GM21390 (cell line): ENCODE measurements around the gene SLC24A3.
"Not testable (repeated sequence)": the region's sequence is repeated elsewhere in the genome, so short reads cannot be mapped to it uniquely, and the experiment has no call there.

Experiments used
- ATAC-seq: cut with Tn5 transposase; IDR thresholded peaks from one replicate; pipeline ENCODE4 v1.9.1; 2021; ENCODE audit not compliant: unreplicated experiment

SLC24A3 gene

DNA sequence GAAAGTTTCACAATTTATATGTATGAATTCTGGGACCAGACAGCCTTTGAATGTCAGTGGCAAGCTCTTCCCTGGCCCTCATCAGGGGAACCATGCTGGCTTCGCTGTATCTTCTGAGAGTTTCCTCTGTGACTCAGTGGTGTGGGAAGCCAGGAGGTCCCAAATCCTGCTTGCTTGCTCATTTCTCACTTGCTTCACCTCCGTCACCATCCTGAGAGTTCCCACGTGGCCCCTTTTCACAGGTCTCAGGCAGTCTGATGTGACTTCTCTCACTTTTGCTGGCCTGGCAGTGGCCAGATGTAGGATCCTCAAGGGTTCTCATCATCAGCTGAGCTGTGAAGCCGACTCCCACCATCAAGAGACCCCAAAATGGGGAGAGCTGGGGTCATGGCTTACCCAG is 517.2 kb downstream of the SLC24A3 start:
- no peak for ATAC-seq

DNA sequence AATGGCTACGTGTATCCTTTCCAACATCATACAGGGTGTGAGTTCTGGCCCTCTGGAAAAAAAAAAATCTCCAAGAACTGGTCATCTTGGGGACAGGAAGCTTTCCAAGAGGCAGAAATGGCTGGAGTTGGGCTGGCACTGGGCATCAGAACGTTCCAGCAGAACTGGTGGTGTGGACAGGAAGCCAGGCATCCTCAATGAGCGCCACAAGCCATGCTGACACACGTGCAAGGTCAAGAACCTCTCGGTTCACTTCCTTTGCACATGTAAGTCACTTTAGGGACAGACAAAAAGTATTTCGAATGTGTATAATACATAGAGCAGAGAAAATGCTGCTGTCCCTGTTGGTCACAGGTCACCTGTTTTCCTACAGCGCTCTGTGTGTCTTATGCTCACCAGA is 518.3 kb downstream of the SLC24A3 start:
- no peak for ATAC-seq

DNA sequence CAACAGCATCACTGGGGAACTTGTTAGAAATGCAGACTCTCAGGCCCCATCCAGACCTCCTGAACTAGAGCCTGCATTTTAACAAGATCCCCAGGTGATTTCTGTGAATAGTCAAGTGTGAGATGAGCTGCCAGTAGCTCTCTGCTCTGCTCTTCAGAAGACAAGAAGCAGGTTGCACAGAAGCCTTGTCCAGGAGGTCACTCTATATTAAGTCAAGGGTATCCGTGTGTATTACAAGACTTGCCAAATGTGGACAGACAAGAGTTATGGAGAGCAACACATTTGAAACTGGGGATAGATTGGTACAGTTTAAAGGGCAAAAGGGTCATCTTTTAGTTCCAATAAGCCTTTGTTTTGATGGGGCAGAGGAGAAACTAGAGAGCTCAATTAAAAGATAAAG is 522.4 kb downstream of the SLC24A3 start:
- no peak for ATAC-seq

DNA sequence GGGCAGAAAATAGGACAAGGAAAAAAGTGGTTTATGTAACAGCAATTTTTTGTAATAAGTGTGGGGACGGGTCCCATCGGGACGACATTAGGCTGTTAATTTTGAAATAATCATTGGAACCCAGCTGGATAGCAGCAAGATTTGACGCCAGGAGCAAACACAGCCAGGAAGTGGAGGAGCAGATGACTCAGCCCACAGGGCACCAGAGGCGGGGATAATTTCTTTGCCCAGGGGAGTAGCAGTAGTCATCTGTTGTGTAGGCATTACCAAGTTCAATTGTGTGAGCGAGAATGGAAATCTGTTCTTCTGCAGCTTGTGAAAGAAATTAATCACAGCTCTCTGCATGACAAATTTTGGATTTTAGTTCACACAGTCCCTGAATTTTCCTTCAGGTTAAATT is 523.0 kb downstream of the SLC24A3 start:
- no peak for ATAC-seq

DNA sequence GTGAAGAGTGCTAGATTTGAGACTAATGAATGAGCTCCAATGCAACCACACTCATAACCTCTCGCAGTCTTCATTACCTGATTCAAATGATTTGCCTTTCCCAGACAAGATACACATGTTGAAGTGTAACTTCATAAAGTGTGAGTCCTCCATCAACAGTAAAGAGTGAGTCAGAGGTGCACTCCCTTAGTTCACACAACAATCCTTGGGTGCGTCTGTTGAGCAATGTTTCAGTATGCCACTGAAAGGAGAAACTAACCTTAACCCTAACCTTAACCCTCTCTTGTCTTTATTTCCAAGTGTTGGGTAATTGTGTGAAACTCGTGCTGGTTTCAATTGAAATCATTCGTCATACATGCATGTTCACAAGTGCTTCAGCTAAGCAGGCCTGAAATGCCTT is 524.6 kb downstream of the SLC24A3 start:
- no peak for ATAC-seq

DNA sequence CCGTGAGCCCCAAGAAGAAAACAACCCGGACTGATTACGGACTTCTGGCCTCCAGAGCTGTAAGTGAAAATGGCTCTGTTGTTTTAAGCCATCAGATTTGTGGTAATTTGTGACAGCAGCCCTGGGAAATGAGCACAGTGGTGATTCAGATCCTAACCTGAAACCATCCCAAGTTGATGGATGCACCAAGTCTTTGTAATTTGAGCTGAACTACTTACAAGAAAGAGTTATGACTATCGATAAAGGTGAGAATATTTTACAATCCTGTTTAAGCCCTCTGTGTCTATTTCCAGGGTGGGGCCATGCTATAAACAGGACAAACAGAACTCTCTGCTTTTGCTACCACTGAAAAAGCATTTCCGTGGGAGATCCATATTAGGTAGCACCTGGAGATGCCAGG is 526.5 kb downstream of the SLC24A3 start:
- ATAC-seq = no peak

DNA sequence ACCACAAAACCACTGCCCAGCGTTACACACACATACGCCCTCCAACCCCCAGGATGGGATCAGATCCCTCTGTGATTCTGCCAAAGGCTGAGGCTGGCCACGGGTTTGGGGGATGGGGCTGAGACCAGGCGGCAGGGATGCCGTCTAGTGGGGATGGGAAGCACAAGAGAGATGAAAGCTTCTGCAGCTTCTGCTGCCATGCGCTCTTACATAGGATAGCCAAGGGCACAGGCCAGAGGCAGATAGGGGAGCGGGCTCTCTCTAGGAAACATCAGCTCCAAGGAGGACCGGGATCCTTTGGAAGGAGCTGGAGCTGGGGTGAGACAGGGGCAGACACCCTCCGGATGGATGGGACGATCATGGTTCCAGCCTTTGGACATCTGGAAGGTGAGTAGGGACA is 526.9 kb downstream of the SLC24A3 start:
- no peak for ATAC-seq

DNA sequence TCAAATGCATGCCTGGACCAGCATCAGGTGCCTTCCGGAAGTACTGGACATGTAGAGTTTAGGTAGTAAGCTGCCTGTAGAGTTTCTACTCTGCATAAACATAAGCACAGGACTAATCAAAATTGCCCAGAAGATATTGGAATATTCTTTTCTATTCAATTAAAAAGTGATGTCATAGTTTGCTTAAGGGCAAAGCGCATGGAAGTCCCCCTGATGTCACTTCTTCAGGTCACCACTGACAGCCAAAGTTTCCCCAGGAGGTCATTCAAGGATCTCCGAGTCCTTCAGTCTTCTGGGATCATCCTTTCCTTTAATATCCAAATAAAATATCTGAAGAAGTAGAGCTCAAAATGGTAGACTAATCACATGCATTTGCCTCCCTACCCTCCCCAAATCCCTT is 528.1 kb downstream of the SLC24A3 start:
- ATAC-seq = no peak

DNA sequence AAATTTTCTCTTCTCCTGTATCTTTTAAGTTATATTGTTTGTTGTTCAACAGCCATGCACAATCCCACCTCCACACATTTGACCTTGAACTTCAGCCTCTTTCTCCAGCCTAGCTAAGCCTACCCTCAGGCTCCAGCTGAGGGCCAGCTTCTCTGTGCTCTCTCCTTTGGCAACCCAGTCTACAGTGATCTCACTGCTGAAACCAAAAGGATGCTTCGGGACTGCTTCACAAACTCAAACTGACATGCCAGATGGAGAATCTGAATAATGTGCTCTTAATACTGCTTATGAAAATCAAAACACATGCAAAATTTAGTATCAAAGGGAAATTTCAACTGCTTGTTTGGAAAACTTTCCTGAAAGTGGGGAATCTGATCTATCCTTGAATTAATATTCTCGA is 529.5 kb downstream of the SLC24A3 start:
- no peak for ATAC-seq

DNA sequence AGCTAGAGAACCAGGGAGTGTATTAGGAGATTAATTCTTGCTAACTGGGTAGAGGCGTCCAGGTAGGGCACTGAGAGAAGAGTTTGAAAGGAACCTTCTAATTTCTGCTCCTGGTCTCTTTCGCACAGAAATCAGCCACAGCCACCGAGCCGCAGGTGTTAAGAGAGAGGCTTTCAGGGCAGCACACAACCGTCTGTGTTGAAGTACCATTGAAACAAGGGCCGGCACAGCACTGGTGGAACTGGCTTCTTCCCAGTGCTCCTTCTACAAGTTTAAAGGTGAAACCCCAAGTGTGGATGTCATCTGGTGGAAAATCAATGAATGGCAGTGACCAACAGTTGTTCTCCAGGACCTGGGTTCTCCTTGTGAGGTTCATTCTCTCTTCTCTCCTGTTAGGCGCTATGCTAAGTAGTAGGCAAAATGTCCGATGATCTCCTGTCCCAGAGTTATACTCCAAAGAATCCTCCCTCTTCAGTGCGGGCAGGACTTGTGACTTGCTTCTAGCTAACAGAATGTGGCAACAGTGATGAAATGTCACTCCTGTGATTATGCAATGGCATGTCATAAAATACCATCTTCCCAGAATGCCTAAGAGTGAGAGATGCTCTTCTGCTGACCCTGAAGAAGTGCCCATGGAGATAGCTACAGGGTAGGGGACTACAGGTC is 530.7 kb downstream of the SLC24A3 start:
- ATAC-seq = no peak

DNA sequence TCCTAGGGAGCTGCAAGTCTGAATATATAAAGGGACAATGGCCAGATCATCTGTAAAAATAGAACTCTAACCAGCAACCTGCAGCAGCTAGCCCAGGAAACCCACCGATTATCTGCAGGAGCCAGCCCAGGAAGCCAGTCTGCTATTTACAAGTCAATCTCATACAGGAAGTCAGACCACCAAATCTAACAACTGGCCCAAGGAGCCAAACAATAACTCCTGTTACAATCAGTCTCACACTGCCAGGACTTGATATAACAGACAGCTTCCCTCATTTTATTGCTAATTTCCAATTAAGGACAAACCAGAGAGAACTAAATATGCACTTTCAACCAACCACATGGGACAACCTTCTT is 531.2 kb downstream of the SLC24A3 start:
- no peak for ATAC-seq

DNA sequence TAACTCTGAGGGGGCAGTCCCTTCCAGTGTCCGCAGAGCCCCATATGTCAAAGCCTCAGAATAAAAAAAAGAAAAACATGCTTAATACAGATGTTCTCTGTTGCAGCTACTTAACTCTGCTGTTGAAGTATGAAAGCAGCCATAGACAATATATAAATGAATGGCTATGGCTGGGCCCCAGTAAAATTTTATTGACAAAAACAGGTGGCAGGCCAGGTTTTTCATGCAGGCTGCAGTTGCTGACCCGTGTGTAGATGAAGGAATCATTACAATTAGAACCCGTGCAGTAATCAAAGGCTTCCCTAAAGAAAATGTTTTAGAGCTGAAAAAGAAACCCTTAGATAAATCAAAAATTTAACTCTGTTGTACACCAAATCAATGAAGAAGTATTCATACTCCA is 532.7 kb downstream of the SLC24A3 start:
- ATAC-seq = no peak

DNA sequence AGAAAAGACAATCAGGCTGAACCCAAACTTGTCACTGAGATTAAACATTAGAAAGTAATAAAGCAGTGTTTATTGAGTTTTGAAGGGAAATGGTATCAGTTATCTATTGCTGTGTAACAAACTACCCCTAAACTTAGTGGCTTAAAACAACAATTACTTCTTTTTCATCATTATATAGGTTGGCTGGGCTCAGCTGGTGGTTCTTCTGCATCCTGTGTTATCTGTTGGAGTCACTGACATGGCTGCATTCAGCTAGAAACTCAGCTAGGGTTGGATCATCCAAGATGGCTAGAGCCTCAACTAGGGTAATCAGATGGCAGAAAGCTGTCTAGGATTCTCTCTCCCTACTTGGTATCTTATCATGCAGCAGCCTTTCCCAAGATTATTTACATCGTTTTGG is 533.1 kb downstream of the SLC24A3 start:
- ATAC-seq = no peak

DNA sequence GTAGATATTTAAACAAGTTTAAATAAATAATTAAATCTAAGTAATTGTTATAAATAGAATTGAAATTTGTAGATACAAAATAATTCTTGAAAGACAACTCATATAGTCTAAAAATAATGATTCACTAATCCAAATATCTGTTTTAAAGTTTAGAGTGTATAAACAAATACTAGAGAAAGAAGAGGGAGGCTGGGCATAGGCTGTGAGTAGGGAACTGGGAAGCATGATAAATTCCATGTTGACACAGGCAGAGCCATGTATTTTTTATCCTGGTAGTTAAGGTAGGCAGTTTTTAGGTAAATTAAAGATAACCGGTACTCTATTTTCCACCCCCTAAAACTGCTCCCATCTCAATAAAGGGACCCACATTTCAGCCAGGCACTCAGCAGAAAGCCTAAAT is 534.0 kb downstream of the SLC24A3 start:
- no peak for ATAC-seq

DNA sequence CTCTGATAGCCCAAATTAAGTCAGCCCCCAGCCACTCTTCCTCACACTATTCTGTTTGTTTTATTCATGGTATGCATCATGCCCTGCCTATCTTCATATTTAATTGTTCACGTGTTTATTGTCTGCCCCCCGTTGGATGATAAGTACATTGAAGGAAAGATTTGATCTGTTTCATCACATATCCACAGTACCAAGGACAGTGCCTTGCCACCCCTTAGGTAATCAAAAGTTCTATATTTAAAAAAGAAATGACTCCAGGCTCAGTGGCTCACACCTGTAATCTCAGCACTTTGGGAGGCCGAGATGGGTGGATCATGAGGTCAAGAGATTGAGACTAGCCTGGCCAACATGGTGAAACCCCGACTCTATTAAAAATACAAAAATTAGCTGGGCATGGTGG is 535.5 kb downstream of the SLC24A3 start:
- ATAC-seq = no peak

DNA sequence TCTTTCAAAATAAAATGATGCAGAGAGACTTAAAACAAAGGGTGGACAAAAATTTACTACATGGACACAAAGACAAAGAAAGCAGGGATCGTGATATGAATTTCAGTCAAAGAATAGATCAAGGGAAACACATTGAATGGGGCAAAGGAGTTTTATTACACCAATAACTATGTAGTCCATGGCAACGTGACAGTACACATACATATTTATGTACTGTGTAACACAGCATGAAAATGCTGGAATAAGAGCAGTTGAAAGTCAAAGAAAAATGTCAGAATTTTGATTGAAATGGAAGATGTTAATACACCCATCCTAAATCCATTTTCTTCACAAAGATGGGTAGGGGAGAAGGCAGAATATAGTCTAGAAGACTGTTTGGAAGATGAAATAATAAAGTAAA is 536.2 kb downstream of the SLC24A3 start:
- ATAC-seq = no peak

DNA sequence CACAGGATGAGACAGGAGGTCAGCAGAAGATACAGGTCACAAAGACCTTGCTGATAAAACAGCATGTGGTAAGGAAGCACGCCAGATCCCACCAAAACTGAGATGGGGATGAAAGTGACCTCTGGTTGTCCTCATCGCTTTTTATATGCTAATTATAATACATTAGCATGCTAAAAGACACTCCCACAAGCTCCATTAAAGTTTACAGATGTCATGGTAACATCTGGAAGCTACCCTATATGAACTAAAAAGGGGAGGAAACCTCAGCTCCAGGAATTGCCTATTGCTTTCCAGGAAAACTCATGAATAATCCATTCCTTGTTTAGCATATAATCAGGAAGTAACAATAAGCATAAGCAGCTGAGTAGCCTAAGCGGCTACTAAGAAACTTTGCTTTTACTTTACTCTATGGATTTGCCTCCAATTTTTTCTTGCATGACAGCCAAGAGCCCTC is 537.2 kb downstream of the SLC24A3 start:
- ATAC-seq = no peak

DNA sequence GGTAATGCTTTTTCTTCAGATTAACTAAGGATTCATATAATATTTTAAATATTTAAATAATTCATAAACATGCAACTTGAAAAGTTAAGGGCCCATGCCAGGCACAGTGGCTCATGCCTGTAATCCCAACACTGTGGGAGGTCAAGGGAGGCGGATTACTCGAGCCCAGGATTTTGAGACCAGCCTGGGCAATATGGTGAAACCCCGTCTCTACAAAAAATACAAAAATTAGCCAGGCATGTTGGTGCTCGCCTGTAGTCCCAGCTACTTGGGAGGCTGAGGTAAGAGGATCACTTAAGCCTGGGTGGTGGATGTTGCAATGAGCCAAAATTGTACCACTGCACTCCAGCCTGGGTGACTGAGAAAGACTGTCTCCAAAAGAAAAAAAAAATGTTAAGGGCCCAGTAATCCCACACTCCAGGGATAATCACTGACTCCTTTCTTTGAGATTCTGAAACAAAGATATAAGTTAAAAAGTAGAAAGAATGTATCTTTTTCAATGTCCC is 537.7 kb downstream of the SLC24A3 start:
- ATAC-seq = no peak

DNA sequence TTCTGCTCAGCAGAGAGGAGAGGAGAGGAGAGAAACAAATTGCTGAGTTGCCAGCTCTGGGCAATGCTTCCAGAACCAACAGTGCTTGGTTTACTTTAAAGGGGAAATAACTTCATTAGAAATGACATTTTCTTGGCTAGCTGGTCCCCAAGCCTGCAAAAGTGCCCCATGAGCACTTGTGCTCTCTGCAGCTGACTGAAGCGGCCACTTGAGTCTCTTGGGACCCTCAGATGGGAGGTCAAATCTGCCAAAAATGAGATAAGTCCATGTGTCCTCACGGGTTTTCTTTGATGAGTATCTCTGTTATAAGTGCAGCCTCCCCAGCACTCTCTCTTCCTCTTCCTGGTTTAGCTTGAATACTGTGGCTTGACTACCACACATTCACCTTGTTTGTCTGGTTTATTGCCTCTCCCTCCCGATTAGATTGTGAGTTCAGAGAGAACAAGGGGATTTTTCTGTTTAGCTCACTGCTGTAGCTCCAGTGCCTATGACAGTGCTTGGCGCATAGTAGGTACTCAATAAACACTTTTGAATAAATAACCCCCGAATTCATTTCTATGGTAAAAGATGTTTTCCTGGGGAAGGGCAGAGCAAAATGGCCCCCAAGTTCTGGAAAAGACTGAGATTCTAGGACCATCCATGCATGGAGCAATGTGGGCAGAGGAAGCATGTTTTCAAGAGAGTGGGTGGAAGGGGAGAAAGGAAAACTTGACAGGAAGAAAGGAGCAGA is 538.6 kb downstream of the SLC24A3 start:
- ATAC-seq = no peak

DNA sequence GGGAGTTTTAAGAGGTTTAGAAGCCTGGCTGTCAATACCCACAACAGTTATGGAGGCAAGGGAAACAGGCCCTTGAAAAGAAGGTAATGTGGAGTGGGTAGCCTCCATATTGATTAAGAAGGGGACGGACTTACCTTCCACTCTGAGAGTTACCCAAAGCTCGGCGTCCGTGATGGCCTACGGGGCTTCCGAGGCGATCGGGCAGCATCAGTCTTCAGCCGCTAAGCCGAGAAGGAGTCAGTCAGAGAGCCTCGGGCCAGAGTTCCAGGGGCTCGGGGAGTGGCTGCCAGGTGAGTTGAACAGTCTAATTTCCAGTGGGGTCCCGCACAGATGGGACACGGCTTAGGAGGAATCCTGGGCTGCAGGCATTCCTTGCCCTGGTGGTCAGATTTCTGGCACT is 541.8 kb downstream of the SLC24A3 start:
- ATAC-seq = not testable (repeated sequence)

DNA sequence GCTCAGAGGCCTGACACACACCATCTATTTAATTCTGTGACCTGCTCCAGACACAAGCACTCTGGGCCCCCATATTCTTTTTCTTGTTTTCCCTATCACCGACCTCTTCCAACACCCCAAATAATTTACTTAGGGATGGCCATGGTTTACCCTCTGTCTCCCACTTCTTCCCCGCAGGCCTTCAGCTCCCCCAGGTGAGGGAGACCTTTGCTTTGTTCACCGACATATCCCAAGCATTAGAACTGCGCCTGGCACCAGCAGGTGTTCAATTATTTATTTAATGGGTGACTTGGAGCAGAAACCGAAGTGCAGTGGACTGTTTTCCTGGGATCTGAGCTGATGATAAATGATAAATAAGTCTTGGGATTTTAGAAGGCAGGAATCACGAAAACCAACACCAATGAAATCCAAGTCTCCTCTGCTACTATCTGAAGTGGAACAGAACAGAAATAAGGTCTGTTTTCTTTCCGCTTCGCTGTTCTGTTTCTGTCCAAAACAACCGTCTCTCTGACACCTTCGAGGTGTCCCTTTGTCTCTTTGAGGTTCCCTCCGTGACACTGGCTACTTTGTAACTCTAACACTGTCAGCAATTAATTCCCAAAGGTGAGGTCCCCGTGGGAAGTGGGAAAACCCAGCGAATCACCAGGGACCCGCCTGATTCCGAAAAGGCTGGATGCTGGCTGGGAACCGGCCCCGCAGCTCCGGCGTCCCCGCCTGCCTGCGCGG is 544.5 kb downstream of the SLC24A3 start:
- no peak for ATAC-seq

DNA sequence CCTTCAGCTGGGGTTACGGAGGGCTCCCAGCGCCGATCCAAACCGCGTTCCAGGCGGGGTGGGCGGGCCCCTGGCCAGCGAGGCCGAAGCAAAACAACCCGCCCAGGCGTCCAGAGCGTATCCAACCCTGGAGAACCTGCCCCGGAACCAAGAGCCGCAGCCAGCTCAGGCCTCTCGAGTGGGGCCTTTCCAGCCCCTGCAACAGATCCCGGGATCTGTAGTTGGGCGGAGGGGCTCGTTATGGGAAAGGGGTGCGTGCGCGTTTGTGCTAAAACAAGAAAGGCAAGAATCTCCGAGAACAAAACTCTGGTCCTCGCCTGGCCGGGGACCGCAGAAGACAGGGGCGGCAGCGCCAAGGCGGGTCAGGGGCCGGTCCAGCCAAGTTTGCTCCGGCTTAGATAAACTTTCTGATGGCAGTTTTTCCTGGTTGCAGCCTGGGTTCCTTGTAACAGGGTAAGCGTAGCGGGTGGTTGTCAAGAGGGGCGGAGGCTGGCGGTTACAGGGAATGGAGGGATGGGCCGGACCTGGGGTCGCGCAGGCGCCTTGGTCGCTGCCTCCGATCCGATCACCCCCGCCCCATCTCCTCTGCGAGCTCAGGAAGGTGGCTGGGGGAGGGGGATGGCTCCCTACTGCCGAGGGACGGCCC is 545.2 kb downstream of the SLC24A3 start:
- no peak for ATAC-seq
